Measurements from ENCODE around the gene GTF3C6.
"Not testable (repeated sequence)": the region's sequence is repeated elsewhere in the genome, so short reads cannot be mapped to it uniquely, and the experiment has no call there.

GTF3C6 gene, protein sequence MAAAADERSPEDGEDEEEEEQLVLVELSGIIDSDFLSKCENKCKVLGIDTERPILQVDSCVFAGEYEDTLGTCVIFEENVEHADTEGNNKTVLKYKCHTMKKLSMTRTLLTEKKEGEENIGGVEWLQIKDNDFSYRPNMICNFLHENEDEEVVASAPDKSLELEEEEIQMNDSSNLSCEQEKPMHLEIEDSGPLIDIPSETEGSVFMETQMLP

DNA sequence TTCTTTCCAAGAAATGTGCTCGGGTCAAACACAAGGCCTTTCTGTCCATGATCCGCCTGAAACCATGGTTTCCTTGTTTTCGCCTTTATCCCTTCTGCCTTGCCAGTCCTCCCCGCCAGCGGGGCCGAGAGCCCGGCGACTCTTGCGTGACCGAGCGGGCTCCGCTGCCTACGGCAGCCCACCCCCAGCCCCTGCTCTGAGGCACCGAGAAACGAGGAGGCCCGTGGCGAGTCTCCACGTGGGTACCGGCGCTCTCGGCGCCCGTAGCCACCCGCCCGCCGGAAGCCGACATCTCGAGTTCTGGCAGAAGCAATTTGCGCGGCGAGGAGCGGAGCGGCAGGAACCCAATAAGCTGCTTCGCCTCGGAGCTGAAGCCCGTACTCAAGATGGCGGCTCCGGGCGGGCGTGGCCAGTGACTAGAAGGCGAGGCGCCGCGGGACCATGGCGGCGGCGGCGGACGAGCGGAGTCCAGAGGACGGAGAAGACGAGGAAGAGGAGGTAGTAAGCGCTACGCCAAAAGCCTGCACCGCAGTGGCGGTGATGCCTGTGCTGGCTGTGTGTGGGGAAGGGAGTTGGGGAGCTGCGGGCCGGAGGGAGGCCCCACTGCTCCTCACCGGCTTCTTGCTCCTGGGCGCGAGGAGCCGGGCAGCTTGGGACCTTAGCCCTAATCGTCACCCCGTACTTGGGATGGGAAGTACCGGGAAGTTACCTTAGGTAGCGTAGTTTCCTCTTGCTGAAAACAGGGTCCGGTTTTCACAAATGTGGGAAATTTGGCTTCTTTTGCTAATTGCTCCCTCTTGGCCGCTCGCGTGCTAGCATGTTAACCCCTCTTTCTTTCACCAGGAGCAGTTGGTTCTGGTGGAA is at the start of gene GTF3C6:
GTF3C6 (plus strand) TSS at position 378 of the 864 bp plus-strand sequence; CDS start at position 442, 64 bp downstream.
- FAIRE-seq: no peak

GRCh38 chr6:110930781-110931180 is 27.7 kb upstream of the GTF3C6 start:
- no peak for FAIRE-seq

GRCh38 chr6:110933912-110934311 is 24.6 kb upstream of the GTF3C6 start:
- no peak for FAIRE-seq

DNA sequence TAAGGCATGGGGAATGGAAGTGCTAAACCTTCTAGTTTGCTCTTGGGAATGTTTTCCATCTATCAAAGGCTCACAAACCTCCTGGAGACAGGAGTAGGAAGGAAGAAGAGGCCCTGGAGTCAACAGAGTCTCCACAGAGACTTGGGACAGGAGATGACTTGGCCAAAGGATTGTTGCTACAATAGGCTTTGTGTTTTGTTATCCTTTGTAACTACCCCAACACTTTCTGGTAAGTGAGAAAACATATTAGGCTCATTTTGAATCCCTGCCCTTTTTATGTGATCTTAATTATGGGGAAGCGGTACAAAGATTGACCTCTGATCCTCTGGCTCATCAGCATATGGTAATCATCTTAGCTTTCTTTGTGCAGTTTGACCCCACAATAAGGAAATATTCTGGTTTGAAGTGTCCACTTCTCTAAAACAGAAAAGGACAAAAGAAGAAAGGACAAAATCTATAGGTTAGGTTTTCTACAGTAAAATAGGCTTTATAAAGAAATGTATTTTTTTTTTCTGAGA is 24.1 kb upstream of the GTF3C6 start:
- FAIRE-seq: no peak

- FAIRE-seq: no peak
Measured at GRCh38 chr6:110935171-110935570, 23.3 kb upstream of the GTF3C6 start.

- FAIRE-seq: no peak
Measured at GRCh38 chr6:110938171-110938570, 20.3 kb upstream of the GTF3C6 start.

- FAIRE-seq: no peak
Measured at GRCh38 chr6:110939429-110940200, 18.9 kb upstream of the GTF3C6 start.

DNA sequence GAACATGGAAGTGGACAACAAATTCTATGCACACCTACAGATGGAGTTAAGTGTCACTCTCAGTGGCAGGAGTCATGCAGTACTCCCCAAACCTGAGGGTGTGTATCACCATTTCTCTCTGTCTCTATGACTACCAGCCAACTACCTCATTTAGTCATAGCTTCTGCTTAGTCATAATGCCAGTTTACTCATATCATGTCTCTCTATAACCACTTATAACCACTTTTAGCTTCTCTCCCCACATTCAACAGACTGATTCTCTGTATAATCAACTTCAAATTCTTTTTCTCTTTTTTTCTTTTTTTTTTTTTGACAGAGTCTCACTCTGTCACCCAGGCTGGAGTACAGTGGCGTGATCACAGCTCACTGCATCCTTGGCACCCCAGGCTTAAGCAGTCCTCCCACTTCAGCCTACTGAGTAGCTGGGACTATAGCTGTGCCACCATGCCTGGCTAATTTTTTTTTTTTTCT is 13.8 kb upstream of the GTF3C6 start:
- FAIRE-seq: no peak

DNA sequence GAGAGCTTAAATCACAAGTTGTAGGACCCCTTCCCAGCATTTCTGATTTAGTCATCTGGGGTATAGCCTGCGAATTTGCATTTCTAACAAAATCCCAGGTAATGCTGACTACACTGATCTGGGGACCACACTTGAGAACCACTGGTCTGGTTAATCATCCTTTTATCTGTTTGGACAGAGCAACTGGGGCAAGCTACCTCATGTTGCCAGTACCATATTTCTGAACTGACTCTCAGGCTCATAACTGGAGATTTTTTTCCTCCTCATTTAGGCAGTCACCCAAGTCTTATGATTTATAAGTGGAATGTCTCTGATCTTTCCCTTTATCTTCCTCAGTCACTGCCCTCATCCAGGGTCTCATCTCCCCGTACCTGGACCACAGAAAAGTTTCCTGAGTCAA is 12.0 kb upstream of the GTF3C6 start:
- no peak for FAIRE-seq

DNA sequence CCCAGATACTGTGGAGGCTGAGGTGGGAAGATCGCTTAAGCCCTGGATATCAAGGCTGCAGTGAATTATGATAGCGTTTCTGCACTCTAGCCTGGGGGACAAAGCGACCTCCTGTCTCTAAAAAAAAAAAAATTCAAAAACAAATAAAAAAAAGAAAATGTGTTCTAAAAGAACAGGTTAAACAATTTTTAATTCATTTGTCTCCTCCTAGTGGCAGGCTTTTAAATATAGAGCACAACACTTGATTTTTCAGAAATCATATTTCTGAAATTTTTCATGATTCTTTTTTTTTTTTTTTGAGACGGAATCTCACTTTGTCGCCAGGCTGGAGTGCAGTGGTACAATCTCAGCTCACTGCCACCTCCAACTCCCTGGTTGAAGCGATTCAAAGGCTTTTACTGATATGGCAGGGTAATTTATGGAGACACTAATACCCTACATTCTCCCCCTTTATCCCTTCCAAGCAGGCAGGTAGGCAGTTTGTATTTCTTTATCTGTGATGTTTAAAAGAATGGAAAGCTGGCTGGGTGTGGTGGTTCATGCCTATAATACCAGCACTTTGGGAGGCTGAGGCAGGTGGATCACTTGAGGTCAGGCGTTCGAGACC is 8.7 kb upstream of the GTF3C6 start:
- no peak for FAIRE-seq

GRCh38 chr6:110950440-110950839 is 8.1 kb upstream of the GTF3C6 start:
- FAIRE-seq: no peak

DNA sequence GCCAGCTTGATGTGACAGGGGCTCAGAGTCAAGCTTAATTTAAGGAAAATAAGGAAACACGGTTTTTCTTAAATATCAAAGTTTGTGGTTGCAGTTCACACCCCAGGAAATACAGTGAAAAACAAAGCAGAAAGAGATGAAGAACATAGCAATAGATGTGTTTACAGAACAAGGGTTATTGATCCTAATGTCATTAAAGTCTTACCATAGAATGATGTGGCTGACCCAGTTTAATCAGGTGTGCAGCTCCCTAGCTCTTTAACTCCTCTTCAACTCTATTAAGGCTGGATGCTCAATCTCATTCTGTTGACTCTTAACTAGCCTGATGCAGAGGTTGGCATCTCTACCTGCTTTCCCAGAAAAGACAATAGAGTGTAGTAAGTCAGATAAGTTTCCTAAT is 7.5 kb upstream of the GTF3C6 start:
- no peak for FAIRE-seq

DNA sequence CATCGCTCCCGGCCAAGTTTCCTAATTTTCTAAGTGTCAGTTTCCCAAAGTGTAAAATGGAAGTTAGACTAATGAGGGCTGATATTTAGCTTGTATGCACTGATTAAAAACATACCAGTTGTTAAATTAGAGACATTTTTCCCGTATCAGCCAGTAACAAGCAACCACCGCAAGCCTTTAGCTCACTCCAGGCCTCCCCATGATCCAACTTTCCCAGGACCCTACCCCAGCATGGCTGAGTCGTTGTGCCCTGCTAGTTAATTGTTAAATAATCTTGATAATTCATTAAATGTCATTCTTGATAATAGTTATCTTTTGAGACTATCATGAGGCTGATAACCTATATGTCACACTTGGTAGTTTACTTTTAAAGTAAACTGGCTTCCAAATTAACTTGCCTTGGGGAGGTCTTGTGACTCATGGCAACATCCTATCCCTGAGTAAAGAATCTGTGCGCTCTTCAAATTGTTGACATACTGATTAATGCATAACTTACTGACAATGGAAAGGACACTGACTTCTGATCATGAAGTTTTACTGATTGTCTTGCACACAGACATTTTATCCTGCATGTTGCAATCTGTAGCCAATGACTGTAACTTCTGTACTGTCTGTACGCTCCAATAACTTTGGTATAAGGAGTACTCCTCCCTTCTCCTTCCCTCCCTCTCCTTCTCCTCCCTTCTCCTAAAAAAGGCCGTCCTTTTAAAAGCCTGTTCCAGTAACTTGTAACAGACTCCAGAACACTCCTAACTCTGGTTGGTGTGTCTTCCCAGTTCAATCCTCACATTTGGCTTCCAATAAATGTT is 6.3 kb upstream of the GTF3C6 start:
- FAIRE-seq: no peak

DNA sequence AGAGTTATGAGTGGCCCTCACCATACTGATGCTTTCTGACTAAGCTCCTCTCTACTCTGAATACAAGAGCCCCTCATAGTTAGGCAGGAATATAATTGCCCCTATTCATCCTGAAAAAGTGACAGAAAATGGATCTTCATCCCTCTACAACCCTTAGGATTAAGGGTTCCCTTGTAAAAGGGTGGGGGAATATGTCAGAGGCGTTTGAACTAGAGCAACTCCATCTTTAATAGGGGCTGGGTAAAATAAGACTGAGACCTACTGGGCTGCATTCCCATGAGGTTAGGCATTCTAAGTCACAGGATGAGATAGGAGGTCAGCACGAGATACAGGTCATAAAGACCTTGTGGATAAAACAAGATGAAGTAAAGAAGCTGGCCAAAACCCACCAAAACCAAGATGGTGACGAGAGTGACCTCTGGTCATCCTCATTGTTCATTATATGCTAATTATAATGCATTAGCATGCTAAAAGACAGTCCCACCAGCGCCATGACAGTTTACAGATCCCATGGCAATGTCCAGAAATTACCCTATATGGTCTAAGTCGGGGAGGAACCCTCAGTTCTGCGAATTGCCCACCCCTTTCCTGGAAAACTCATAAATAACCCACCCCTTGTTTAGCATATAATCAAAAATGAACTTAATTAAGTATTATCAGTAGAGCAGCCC is 4.7 kb upstream of the GTF3C6 start:
- FAIRE-seq: no peak

DNA sequence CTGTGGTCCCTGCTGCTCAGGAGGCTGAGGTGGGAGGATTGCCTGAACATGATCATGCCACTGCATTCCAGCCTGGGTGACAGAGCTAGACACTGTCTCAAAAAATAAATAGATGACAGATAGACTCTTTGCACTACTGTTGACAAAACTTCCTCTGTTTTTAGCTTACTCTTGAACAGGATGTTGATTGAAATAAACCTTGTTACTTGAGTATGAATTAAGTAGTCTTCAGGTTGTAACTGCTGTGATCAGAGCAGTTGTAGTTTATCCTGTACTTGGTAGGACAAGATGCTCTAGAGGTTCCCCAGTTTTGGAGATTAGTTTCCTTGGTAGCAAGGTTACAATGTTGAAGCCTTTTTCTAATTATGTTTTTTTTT is 1.5 kb downstream of the GTF3C6 start:
- no peak for FAIRE-seq

GRCh38 chr6:110962636-110963035 is 4.1 kb downstream of the GTF3C6 start:
- FAIRE-seq: not testable (repeated sequence)

GRCh38 chr6:110965629-110966229 is 7.2 kb downstream of the GTF3C6 start:
- no peak for FAIRE-seq

GRCh38 chr6:110968661-110969060 is 10.2 kb downstream of the GTF3C6 start:
- not testable (repeated sequence) for FAIRE-seq

- FAIRE-seq: no peak
Measured at GRCh38 chr6:110971468-110971867, 13.0 kb downstream of the GTF3C6 start.

- FAIRE-seq: no peak
Measured at GRCh38 chr6:110976575-110976974, 18.1 kb downstream of the GTF3C6 start.
